Rectal smooth muscle tissue (tissue), 1 donor: ENCODE data around the gene CWC27.

ENCODE experiments used
- H3K27ac ChIP-seq: one replicate; pipeline ENCODE4 v1.7.0; 2013; ENCODE audit warnings: low read depth, low read length, inconsistent platforms
- H3K27me3 ChIP-seq: one replicate; pipeline ENCODE4 v1.7.0; 2013; ENCODE audit warnings: low read length; ENCODE audit not compliant: control insufficient read depth, insufficient read depth
- H3K36me3 ChIP-seq: one replicate; pipeline ENCODE4 v1.7.0; 2013; ENCODE audit warnings: low read length; ENCODE audit not compliant: control insufficient read depth, insufficient read depth
- H3K4me1 ChIP-seq: one replicate; pipeline ENCODE4 v1.7.0; 2013; ENCODE audit warnings: low read length; ENCODE audit not compliant: control insufficient read depth, insufficient read depth
- H3K4me3 ChIP-seq: one replicate; pipeline ENCODE4 v1.7.0; 2013; ENCODE audit warnings: low read length
- H3K9ac ChIP-seq: one replicate; pipeline ENCODE4 v1.7.0; 2013; ENCODE audit warnings: low read length

CWC27 gene

GRCh38 chr5:64977779-64978178 is 209.0 kb downstream of the CWC27 start:
- Histone ChIP-seq H3K4me1 (no peaks in the 10 kb centered on the region), H3K27ac (no peak overlapping the region), H3K36me3 (no peaks in the 10 kb centered on the region), H3K4me3 (no peak overlapping the region), H3K27me3 (no peaks in the 10 kb centered on the region), H3K9ac (no peak overlapping the region)

- no peak overlapping the region for H3K9ac ChIP-seq
- no peaks in the 10 kb centered on the region for H3K36me3 ChIP-seq
- no peaks in the 10 kb centered on the region for H3K27me3 ChIP-seq
- H3K4me3 ChIP-seq = no peak overlapping the region
- no peaks in the 10 kb centered on the region for H3K4me1 ChIP-seq
- H3K27ac ChIP-seq = no peak overlapping the region
Observed at GRCh38 chr5:64978546-64978945, 209.8 kb downstream of the CWC27 start.

- Histone ChIP-seq H3K27ac (no peak overlapping the region), H3K9ac (no peak overlapping the region), H3K27me3 (no peaks in the 10 kb centered on the region), H3K4me3 (no peak overlapping the region), H3K36me3 (no peaks in the 10 kb centered on the region), H3K4me1 (no peaks in the 10 kb centered on the region)
Observed at GRCh38 chr5:64979531-64979930, 210.8 kb downstream of the CWC27 start.

- no peak overlapping the region for H3K9ac ChIP-seq
- H3K4me1 ChIP-seq = no peaks in the 10 kb centered on the region
- no peaks in the 10 kb centered on the region for H3K36me3 ChIP-seq
- no peak overlapping the region for H3K4me3 ChIP-seq
- H3K27me3 ChIP-seq = no peaks in the 10 kb centered on the region
- no peak overlapping the region for H3K27ac ChIP-seq
Observed at GRCh38 chr5:64980176-64980575, 211.4 kb downstream of the CWC27 start.

GRCh38 chr5:64987768-64988167 is 219.0 kb downstream of the CWC27 start:
- Histone ChIP-seq H3K4me3 (no peak overlapping the region), H3K27ac (no peak overlapping the region), H3K27me3 (no peaks in the 10 kb centered on the region), H3K9ac (no peak overlapping the region), H3K4me1 (no peaks in the 10 kb centered on the region), H3K36me3 (no peaks in the 10 kb centered on the region)

- H3K9ac ChIP-seq = no peak overlapping the region
- H3K27me3 ChIP-seq = no peaks in the 10 kb centered on the region
- peaks cover 5% of the 10 kb centered on the region for H3K4me1 ChIP-seq
- H3K27ac ChIP-seq = no peak overlapping the region
- no peak overlapping the region for H3K4me3 ChIP-seq
- H3K36me3 ChIP-seq = no peaks in the 10 kb centered on the region
Observed at GRCh38 chr5:65009207-65009606, 240.5 kb downstream of the CWC27 start.

- Histone ChIP-seq H3K4me3 (no peak overlapping the region), H3K36me3 (no peaks in the 10 kb centered on the region), H3K4me1 (peaks cover 20% of the 10 kb centered on the region), H3K27ac (no peak overlapping the region), H3K27me3 (no peaks in the 10 kb centered on the region), H3K9ac (no peak overlapping the region)
Observed at GRCh38 chr5:65010841-65011240, 242.1 kb downstream of the CWC27 start.

GRCh38 chr5:65012301-65012892 is 243.7 kb downstream of the CWC27 start:
- Histone ChIP-seq H3K4me1 (peaks cover 22% of the 10 kb centered on the region), H3K27ac (no peak overlapping the region), H3K4me3 (no peak overlapping the region), H3K9ac (no peak overlapping the region), H3K36me3 (no peaks in the 10 kb centered on the region), H3K27me3 (no peaks in the 10 kb centered on the region)

- no peak overlapping the region for H3K4me3 ChIP-seq
- no peak overlapping the region for H3K27ac ChIP-seq
- no peaks in the 10 kb centered on the region for H3K36me3 ChIP-seq
- no peak overlapping the region for H3K9ac ChIP-seq
- H3K27me3 ChIP-seq = no peaks in the 10 kb centered on the region
- H3K4me1 ChIP-seq = peaks cover 25% of the 10 kb centered on the region
Observed at GRCh38 chr5:65013166-65013565, 244.4 kb downstream of the CWC27 start.

GRCh38 chr5:65014769-65015168 is 246.0 kb downstream of the CWC27 start:
- no peaks in the 10 kb centered on the region for H3K27me3 ChIP-seq
- H3K4me3 ChIP-seq = no peak overlapping the region
- no peak overlapping the region for H3K27ac ChIP-seq
- H3K36me3 ChIP-seq = no peaks in the 10 kb centered on the region
- H3K9ac ChIP-seq = no peak overlapping the region
- H3K4me1 ChIP-seq = peaks cover 26% of the 10 kb centered on the region

- Histone ChIP-seq H3K27ac (no peak overlapping the region), H3K27me3 (no peaks in the 10 kb centered on the region), H3K4me1 (peaks cover 26% of the 10 kb centered on the region), H3K4me3 (no peak overlapping the region), H3K36me3 (no peaks in the 10 kb centered on the region), H3K9ac (no peak overlapping the region)
Observed at GRCh38 chr5:65015767-65016166, 247.0 kb downstream of the CWC27 start.

GRCh38 chr5:65017636-65018035 is 248.9 kb downstream of the CWC27 start:
- Histone ChIP-seq H3K4me3 (no peak overlapping the region), H3K27ac (no peak overlapping the region), H3K9ac (no peak overlapping the region), H3K36me3 (no peaks in the 10 kb centered on the region), H3K27me3 (no peaks in the 10 kb centered on the region), H3K4me1 (peaks cover 26% of the 10 kb centered on the region)

GRCh38 chr5:65018763-65019162 is 250.0 kb downstream of the CWC27 start:
- Histone ChIP-seq H3K27me3 (no peaks in the 10 kb centered on the region), H3K36me3 (no peaks in the 10 kb centered on the region), H3K9ac (no peak overlapping the region), H3K4me1 (peaks cover 21% of the 10 kb centered on the region), H3K27ac (no peak overlapping the region), H3K4me3 (no peak overlapping the region)
